Motor neuron (in vitro differentiated cells): ENCODE results near the gene C3orf20. TPM values are rescaled to one million over a fixed set of nuclear protein-coding genes. Genes with fewer than 3 reads are reported as not detected.
A peak's percentile ranks its signal among the peaks of the same experiment; 100 is the strongest.

Experiments
- ATAC-seq, 8 experiments: fragments of 200-7000 bp; cut with Tn5 transposase; replicated peaks in 6 of 8; 2 replicates each; pipeline ENCODE4 v1.8.0; 2021; ENCODE audit warnings: mild to moderate bottlenecking in 8 of 8, moderate library complexity in 8 of 8
- H3K27ac ChIP-seq, 2 donors: fragments of 250-450 bp; sonication (Bioruptor Pico); 2 replicates each; pipeline ENCODE4 v1.9.0; 2021; ENCODE audit warnings: antibody characterized with exemption in 2 of 2, mild to moderate bottlenecking in 2 of 2, moderate library complexity in 1 of 2
- H3K4me1 ChIP-seq, 2 donors: fragments of 250-450 bp; sonication (Bioruptor Pico); replicated peaks in 1 of 2; 2 replicates each; pipeline ENCODE4 v1.6.1; 2021; ENCODE audit warnings: antibody characterized with exemption in 2 of 2, mild to moderate bottlenecking in 2 of 2, moderate library complexity in 1 of 2
- H3K4me3 ChIP-seq, 5 donors: fragments of 250-450 bp; sonication (Bioruptor Pico); 2 replicates each; pipeline ENCODE4 v1.9.0; 2021; ENCODE audit warnings: antibody characterized with exemption in 5 of 5, mild to moderate bottlenecking in 5 of 5, moderate library complexity in 4 of 5
- WGBS, 10 experiments: fragments of 450-650 bp; shearing (Covaris generic); methylation state at CpG; one replicate each; pipeline ENCODE4 v1.0.0; 2022; 5-methylcytosine and 5-hydroxymethylcytosine counted together
- in situ Hi-C, 9 experiments: fragments of 400-800 bp; cut with MboI; loops; one replicate each; pipeline ENCODE4 v1.15.0; 2021; ENCODE audit warnings: low sequenced_read_pairs in 9 of 9, low pct_unique_long_range_greater_than_20kb in 2 of 9; ENCODE audit not compliant: unreplicated experiment in 9 of 9
- total RNA-seq, 8 experiments: library from RNA; unstranded; fragments of 300-600 nt; gene quantifications; 2 replicates each; pipeline versions ENCODE4 v1.2.3 to v1.2.4, GENCODE V29; 2022

Gene C3orf20
- total RNA-seq, 8 experiments from 2014 or later = 0.09 to 0.43 (median 0.21) TPM; not detected in 3

- no peak for ATAC-seq
- in situ Hi-C loops = no loop called here
- 60 to 79% methylated on average over 2 of the region's 14 CpGs; no CpG with 5 or more reads in 8 of the 10 experiments for WGBS, 10 experiments
- no peaks in the 10 kb centered on the region for H3K4me1 ChIP-seq
- H3K4me3 ChIP-seq = no peak overlapping the region
- no peak overlapping the region for H3K27ac ChIP-seq
These were observed 82.3 kb downstream of the C3orf20 start for GRCh38 chr3:14757153-14757700.

- Histone ChIP-seq H3K4me3 (no peak overlapping the region), H3K27ac (no peak overlapping the region), H3K4me1 (no peaks in the 10 kb centered on the region)
- no peak for ATAC-seq
- in situ Hi-C loops = no loop called here
- WGBS, 10 experiments = 74 to 100% (median 83%) methylated on average over 1 to 3 of the region's 4 CpGs; no CpG with 5 or more reads in 6 of the 10 experiments
These were observed 83.4 kb downstream of the C3orf20 start for GRCh38 chr3:14758297-14758696.

- in situ Hi-C loops = no loop called here
- Histone ChIP-seq H3K4me3 (no peak overlapping the region), H3K4me1 (no peaks in the 10 kb centered on the region), H3K27ac (no peak overlapping the region)
- 40 to 100% (median 97%) methylated on average over 1 to 2 of the region's 3 CpGs; no CpG with 5 or more reads in 4 of the 10 experiments for WGBS, 10 experiments
- ATAC-seq = peak in 3 of 8 experiments; percentile 65 to 88 (median 72)
These were observed 84.0 kb downstream of the C3orf20 start for GRCh38 chr3:14758959-14759358.

GRCh38 chr3:14760185-14760584 is 85.2 kb downstream of the C3orf20 start:
- Histone ChIP-seq H3K27ac (no peak overlapping the region), H3K4me3 (no peak overlapping the region), H3K4me1 (no peaks in the 10 kb centered on the region)
- in situ Hi-C loops = no loop called here
- ATAC-seq = no peak

GRCh38 chr3:14761121-14761672 is 86.3 kb downstream of the C3orf20 start:
- 80 to 100% (median 89%) methylated on average over 1 to 7 of the region's 9 CpGs; no CpG with 5 or more reads in 6 of the 10 experiments for WGBS, 10 experiments
- no peak overlapping the region for H3K27ac ChIP-seq
- H3K4me3 ChIP-seq = no peak overlapping the region
- H3K4me1 ChIP-seq = no peaks in the 10 kb centered on the region
- in situ Hi-C loops = no loop called here
- no peak for ATAC-seq

GRCh38 chr3:14761866-14762265 is 86.9 kb downstream of the C3orf20 start:
- no peak overlapping the region for H3K4me3 ChIP-seq
- in situ Hi-C loops = no loop called here
- WGBS, 10 experiments = 78 to 100% methylated on average over 2 of the region's 2 CpGs; no CpG with 5 or more reads in 8 of the 10 experiments
- H3K27ac ChIP-seq = no peak overlapping the region
- no peaks in the 10 kb centered on the region for H3K4me1 ChIP-seq
- ATAC-seq = no peak

- in situ Hi-C loops = no loop called here
- 20 to 93% (median 80%) methylated on average over 1 to 3 of the region's 3 CpGs; no CpG with 5 or more reads in 5 of the 10 experiments for WGBS, 10 experiments
- Histone ChIP-seq H3K4me1 (no peaks in the 10 kb centered on the region), H3K27ac (no peak overlapping the region), H3K4me3 (no peak overlapping the region)
- no peak for ATAC-seq
These were observed 87.8 kb downstream of the C3orf20 start for GRCh38 chr3:14762701-14763100.

GRCh38 chr3:14764331-14765059 is 89.6 kb downstream of the C3orf20 start:
- ATAC-seq = peak in 3 of 8 experiments; percentile 86 to 95 (median 91)
- in situ Hi-C loops = no loop called here

GRCh38 chr3:14765060-14765400 is 90.1 kb downstream of the C3orf20 start:
- peak in 3 of 8 experiments; percentile 80 to 92 (median 90) for ATAC-seq
- in situ Hi-C loops = no loop called here
- H3K27ac ChIP-seq = no peak overlapping the region
- no peaks in the 10 kb centered on the region for H3K4me1 ChIP-seq
- WGBS, 10 experiments = 33 to 92% (median 72%) methylated on average over 1 to 3 of the region's 3 CpGs; no CpG with 5 or more reads in 2 of the 10 experiments
- H3K4me3 ChIP-seq = no peak overlapping the region

More at GRCh38 chr3:14764331-14765059, 89.6 kb downstream of the C3orf20 start:
- Histone ChIP-seq H3K27ac (no peak overlapping the region), H3K4me3 (no peak overlapping the region), H3K4me1 (no peaks in the 10 kb centered on the region)
- WGBS, 10 experiments = 55 to 100% (median 76%) methylated on average over 1 to 4 of the region's 8 CpGs; no CpG with 5 or more reads in 4 of the 10 experiments

- Histone ChIP-seq H3K4me1 (no peaks in the 10 kb centered on the region), H3K27ac (no peak overlapping the region), H3K4me3 (no peak overlapping the region)
- in situ Hi-C loops = no loop called here
- 0 to 100% (median 80%) methylated on average over 1 to 4 of the region's 9 CpGs; no CpG with 5 or more reads in 3 of the 10 experiments for WGBS, 10 experiments
- ATAC-seq = no peak
These were observed 90.9 kb downstream of the C3orf20 start for GRCh38 chr3:14765576-14766427.

- Histone ChIP-seq H3K4me3 (no peak overlapping the region), H3K27ac (no peak overlapping the region), H3K4me1 (no peaks in the 10 kb centered on the region)
- ATAC-seq = no peak
- WGBS, 10 experiments = 58 to 100% (median 92%) methylated on average over 1 to 5 of the region's 23 CpGs; no CpG with 5 or more reads in 3 of the 10 experiments
- in situ Hi-C loops = no loop called here
These were observed 91.7 kb downstream of the C3orf20 start for GRCh38 chr3:14766428-14767244.

- no peaks in the 10 kb centered on the region for H3K4me1 ChIP-seq
- 67 to 100% (median 81%) methylated on average over 1 to 4 of the region's 9 CpGs; no CpG with 5 or more reads in 4 of the 10 experiments for WGBS, 10 experiments
- H3K4me3 ChIP-seq = no peak overlapping the region
- no peak overlapping the region for H3K27ac ChIP-seq
- no peak for ATAC-seq
- in situ Hi-C loops = no loop called here
These were observed 92.5 kb downstream of the C3orf20 start for GRCh38 chr3:14767245-14768051.
